ENCODE results near the gene UBTD2.
A peak's percentile ranks its signal among the peaks of the same experiment; 100 is the strongest.

The UBTD2 gene

GRCh38 chr5:172178991-172179989 lies 104.3 kb downstream of the UBTD2 start:
- peak overlapping the region; percentile 65 to 82 (median 79) for H3K27ac Mint-ChIP-seq
- H3K27me3 Mint-ChIP-seq (ENCODE audit: low read depth) = peaks cover 12% of the 10 kb centered on the region
- H3K4me3 Mint-ChIP-seq = peak overlapping the region in 2 of 3 experiments; percentile 31 to 47
- H3K36me3 Mint-ChIP-seq (ENCODE audit: low read depth) = peaks cover 3% of the 10 kb centered on the region
- TF ChIP-seq, protein P1, sequence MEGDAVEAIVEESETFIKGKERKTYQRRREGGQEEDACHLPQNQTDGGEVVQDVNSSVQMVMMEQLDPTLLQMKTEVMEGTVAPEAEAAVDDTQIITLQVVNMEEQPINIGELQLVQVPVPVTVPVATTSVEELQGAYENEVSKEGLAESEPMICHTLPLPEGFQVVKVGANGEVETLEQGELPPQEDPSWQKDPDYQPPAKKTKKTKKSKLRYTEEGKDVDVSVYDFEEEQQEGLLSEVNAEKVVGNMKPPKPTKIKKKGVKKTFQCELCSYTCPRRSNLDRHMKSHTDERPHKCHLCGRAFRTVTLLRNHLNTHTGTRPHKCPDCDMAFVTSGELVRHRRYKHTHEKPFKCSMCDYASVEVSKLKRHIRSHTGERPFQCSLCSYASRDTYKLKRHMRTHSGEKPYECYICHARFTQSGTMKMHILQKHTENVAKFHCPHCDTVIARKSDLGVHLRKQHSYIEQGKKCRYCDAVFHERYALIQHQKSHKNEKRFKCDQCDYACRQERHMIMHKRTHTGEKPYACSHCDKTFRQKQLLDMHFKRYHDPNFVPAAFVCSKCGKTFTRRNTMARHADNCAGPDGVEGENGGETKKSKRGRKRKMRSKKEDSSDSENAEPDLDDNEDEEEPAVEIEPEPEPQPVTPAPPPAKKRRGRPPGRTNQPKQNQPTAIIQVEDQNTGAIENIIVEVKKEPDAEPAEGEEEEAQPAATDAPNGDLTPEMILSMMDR (IDR thresholded peaks at IDR 0.05; ENCODE audit: unreplicated experiment in 3 of 3) = no peak
- H3K4me1 Mint-ChIP-seq = peaks cover 12% of the 10 kb centered on the region
- H3K9me3 Mint-ChIP-seq = no peaks in the 10 kb centered on the region

- Mint-ChIP-seq H3K27ac (peak overlapping the region in 1 of 3 experiments; percentile 38), H3K4me1 (peaks cover 16% of the 10 kb centered on the region), H3K36me3 (ENCODE audit: low read depth) (peaks cover 3% of the 10 kb centered on the region), H3K9me3 (no peaks in the 10 kb centered on the region), H3K27me3 (ENCODE audit: low read depth) (peaks cover 12% of the 10 kb centered on the region), H3K4me3 (no peak overlapping the region)
- TF ChIP-seq, protein P1 (IDR thresholded peaks at IDR 0.05; ENCODE audit: unreplicated experiment in 3 of 3) = no peak
These were observed 105.1 kb downstream of the UBTD2 start for GRCh38 chr5:172178301-172178987.

DNA sequence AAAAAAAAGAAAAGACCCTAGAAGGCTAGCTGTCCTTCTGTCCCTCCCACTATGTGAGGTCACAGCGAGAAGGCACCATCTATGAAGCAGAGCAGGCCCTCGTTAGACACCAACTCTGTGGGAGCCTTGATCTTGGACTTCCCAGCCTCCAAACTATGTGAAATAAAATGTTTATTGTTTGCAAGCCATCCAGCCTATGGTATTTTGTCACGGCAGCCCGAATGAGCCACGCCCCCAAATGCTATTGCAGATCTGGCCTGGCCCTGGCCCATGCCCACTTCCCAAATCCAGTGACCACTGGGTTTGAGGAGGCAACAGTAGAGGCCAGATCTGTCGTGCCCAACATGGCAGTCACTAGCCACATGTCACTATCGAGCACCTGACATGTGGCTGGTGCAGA lies 106.4 kb downstream of the UBTD2 start:
- Mint-ChIP-seq H3K27me3 (ENCODE audit: low read depth) (peaks cover 12% of the 10 kb centered on the region), H3K4me3 (no peak overlapping the region), H3K9me3 (no peaks in the 10 kb centered on the region)

GRCh38 chr5:172175263-172175719 lies 108.3 kb downstream of the UBTD2 start:
- Mint-ChIP-seq H3K27me3 (ENCODE audit: low read depth) (peaks cover 12% of the 10 kb centered on the region), H3K27ac (no peak overlapping the region), H3K9me3 (no peaks in the 10 kb centered on the region), H3K4me1 (peaks cover 18% of the 10 kb centered on the region), H3K36me3 (ENCODE audit: low read depth) (no peaks in the 10 kb centered on the region), H3K4me3 (no peak overlapping the region)
- TF ChIP-seq, protein P1 (IDR thresholded peaks at IDR 0.05; ENCODE audit: unreplicated experiment in 3 of 3) = no peak

More for the DNA sequence above, 106.4 kb downstream of the UBTD2 start:
- Mint-ChIP-seq H3K36me3 (ENCODE audit: low read depth) (no peaks in the 10 kb centered on the region), H3K4me1 (peaks cover 18% of the 10 kb centered on the region), H3K27ac (no peak overlapping the region)
- TF ChIP-seq, protein P1 (IDR thresholded peaks at IDR 0.05; ENCODE audit: unreplicated experiment in 3 of 3) = no peak

DNA sequence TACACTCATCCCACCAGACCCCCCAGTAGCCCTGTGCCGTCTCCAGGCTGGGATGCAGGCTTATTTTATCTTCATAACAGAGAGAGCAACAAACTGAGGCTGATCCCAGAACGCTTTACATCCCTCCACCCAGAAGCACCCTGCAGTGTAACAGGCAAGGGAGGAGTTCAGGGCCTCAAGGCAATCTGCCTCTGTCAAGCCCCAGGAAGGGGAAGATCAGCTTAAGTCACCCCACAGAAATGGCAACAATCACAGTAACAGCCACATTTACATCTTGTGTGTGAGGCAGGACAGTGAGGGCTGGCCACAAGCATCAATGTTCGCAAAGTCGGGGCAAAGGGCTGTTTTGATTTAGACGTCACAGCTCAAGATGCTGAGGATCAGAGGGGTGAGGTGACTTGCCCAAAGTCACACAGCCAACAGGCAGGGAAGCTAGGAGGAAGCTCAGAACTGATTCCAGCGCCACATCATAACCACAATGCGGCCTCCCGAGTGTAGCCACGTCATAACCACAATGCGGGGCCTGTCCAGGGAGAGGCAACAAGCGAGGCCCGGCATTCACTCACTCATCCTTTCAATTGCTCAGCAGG lies 109.9 kb downstream of the UBTD2 start:
- Mint-ChIP-seq H3K4me3 (no peak overlapping the region), H3K4me1 (peaks cover 12% of the 10 kb centered on the region), H3K36me3 (ENCODE audit: low read depth) (no peaks in the 10 kb centered on the region), H3K27me3 (ENCODE audit: low read depth) (peaks cover 18% of the 10 kb centered on the region), H3K27ac (peak overlapping the region; percentile 26 to 67 (median 31)), H3K9me3 (no peaks in the 10 kb centered on the region)
- TF ChIP-seq, protein P1 (IDR thresholded peaks at IDR 0.05; ENCODE audit: unreplicated experiment in 3 of 3) = no peak

Measured in nephron (organoid).